HepG2 (cell line): ENCODE measurements around the gene MUSK. TPM values are rescaled to one million over a fixed set of nuclear protein-coding genes. Genes with fewer than 3 reads are reported as not detected.

Experiments used
- ATAC-seq: fragments of 200-7000 bp; cut with Tn5 transposase; 3 replicates; pipeline ENCODE4 v1.9.1; 2020; ENCODE audit warnings: mild to moderate bottlenecking, moderate library complexity
- BruUV-seq: library from RNA; stranded (reverse); fragments of 400-500 nt; replicated peaks from 2 replicates; lab custom pipeline; 2021; lab: Mats Ljungman, UMichigan
- CTCF ChIA-PET: fragments of 300-600 bp; formaldehyde crosslinking; extraction: SDS; loops from one replicate; lab custom pipeline; 2021; ENCODE audit warnings: low total read pairs, inconsistent platforms, low intra/inter-chr PET ratio; lab: Yijun Ruan, JAX
- POLR2A ChIA-PET: fragments of 350-600 bp; sonication (Branson Sonifier 250); formaldehyde crosslinking; loops from one replicate; lab custom pipeline; 2020; ENCODE audit warnings: antibody characterized with exemption, inconsistent platforms; lab: Yijun Ruan, JAX
- DNase-seq: peaks from one replicate; pipeline ENCODE4 v3.0.0-alpha.2; 2015; ENCODE audit warnings: low spot score
- FAIRE-seq: peaks from 3 replicates; lab custom pipeline; 2011; peaks lifted over from hg19 to GRCh38; lab: Jason Lieb, UNC
- H2AFZ ChIP-seq: one replicate; pipeline ENCODE4 v1.6.1; 2011; ENCODE audit warnings: low read length, inconsistent platforms
- H3K27ac ChIP-seq: fragments of 300-600 bp; 3 replicates; pipeline ENCODE4 v1.8.0; 2011; ENCODE audit warnings: mixed run types, mild to moderate bottlenecking, mixed read lengths, low read length, inconsistent platforms; ENCODE audit not compliant: insufficient read depth; ENCODE audit errors: extremely low read length
- H3K27me3 ChIP-seq, 2 experiments: fragments of 200-600 bp in 1 of 2; 2 replicates in 1 of 2; 3 replicates in 1 of 2; pipeline versions ENCODE4 v1.6.0 to v1.8.0; 2011; ENCODE audit warnings: low read length in 2 of 2, mild to moderate bottlenecking in 2 of 2, moderate library complexity in 2 of 2, inconsistent platforms in 1 of 2; ENCODE audit not compliant: insufficient read depth in 2 of 2, control insufficient read depth in 1 of 2
- H3K36me3 ChIP-seq, 2 experiments: fragments of 200-600 bp in 1 of 2; replicated peaks in 1 of 2; 2 replicates in 1 of 2; 3 replicates in 1 of 2; pipeline versions ENCODE4 v1.5.1 to v1.8.0; 2011; ENCODE audit warnings: low read length in 2 of 2, inconsistent platforms in 1 of 2; ENCODE audit not compliant: insufficient read depth in 2 of 2, control insufficient read depth in 1 of 2
- H3K4me1 ChIP-seq: 2 replicates; pipeline ENCODE4 v1.5.1; 2012; ENCODE audit warnings: low read length, inconsistent platforms; ENCODE audit not compliant: insufficient read depth
- H3K4me2 ChIP-seq: 2 replicates; pipeline ENCODE4 v1.6.0; 2011; ENCODE audit warnings: low read depth, low read length, inconsistent platforms
- H3K4me3 ChIP-seq, 3 experiments: fragments of 200-600 bp in 1 of 3; sonication (generic), shearing (Covaris generic) in 1 of 3; replicated peaks in 1 of 3; 2 replicates each; pipeline ENCODE4 v1.5.1; 2011 to 2016; ENCODE audit warnings: low read length in 3 of 3, inconsistent platforms in 2 of 3, low read depth in 2 of 3, mild to moderate bottlenecking in 2 of 3, control low read depth in 1 of 3, mixed read lengths in 1 of 3; ENCODE audit not compliant: insufficient read depth in 1 of 3
- H3K79me2 ChIP-seq: one replicate; pipeline ENCODE4 v1.6.1; 2011; ENCODE audit warnings: low read length, inconsistent platforms; ENCODE audit not compliant: insufficient read depth
- H3K9ac ChIP-seq: 2 replicates; pipeline ENCODE4 v1.6.0; 2011; ENCODE audit warnings: mild to moderate bottlenecking, low read depth, low read length, inconsistent platforms; ENCODE audit not compliant: insufficient read depth
- H3K9me3 ChIP-seq: 2 replicates; pipeline ENCODE4 v1.5.1; 2012; ENCODE audit warnings: mild to moderate bottlenecking, low read length
- H4K20me1 ChIP-seq: 2 replicates; pipeline ENCODE4 v1.6.0; 2011; ENCODE audit warnings: inconsistent platforms, mild to moderate bottlenecking, low read length, moderate library complexity; ENCODE audit not compliant: insufficient read depth
- CREB1 ChIP-seq, 2 experiments: fragments of 450-650 bp in 1 of 2; IDR thresholded peaks; 2 replicates each; pipeline ENCODE4 v1.6.1; 2016 to 2017; ENCODE audit warnings: control low read depth in 1 of 2, mild to moderate bottlenecking in 1 of 2, missing compliant biosample characterization in 1 of 2, missing genetic modification characterization in 1 of 2
- EP300 ChIP-seq, 3 experiments: sonication (generic) in 1 of 3; formaldehyde crosslinking in 1 of 3; IDR thresholded peaks; 2 replicates each; pipeline versions ENCODE4 v1.5.1 to v1.6.1; 2011 to 2020; ENCODE audit warnings: low read depth in 2 of 3, low read length in 2 of 3, borderline replicate concordance in 1 of 3, improper control_type of control experiment in 1 of 3, mild to moderate bottlenecking in 1 of 3, missing genetic modification reagents in 1 of 3, moderate library complexity in 1 of 3
- ZNF547 ChIP-seq: sonication (generic); formaldehyde crosslinking; IDR thresholded peaks from 2 replicates; pipeline ENCODE4 v1.5.1; 2020; ENCODE audit warnings: mild to moderate bottlenecking, missing genetic modification reagents
- ZNF577 ChIP-seq: sonication (generic); formaldehyde crosslinking; IDR thresholded peaks from 2 replicates; pipeline ENCODE4 v1.4.0; 2020; ENCODE audit warnings: mild to moderate bottlenecking, low read depth, missing genetic modification reagents, borderline replicate concordance
- ZNF615 ChIP-seq: sonication (generic); formaldehyde crosslinking; IDR thresholded peaks from 2 replicates; pipeline ENCODE4 v1.5.0; 2020; ENCODE audit warnings: mild to moderate bottlenecking, missing genetic modification reagents, borderline replicate concordance
- WGBS: methylation state at CpG from one replicate; pipeline ENCODE4 v1.1.6; 2017; ENCODE audit warnings: low lambda C conversion rate; 5-methylcytosine and 5-hydroxymethylcytosine counted together
- in situ Hi-C: cut with HindIII; loops from 2 replicates; pipeline ENCODE4 v1.10.0; 2017; ENCODE audit warnings: low pct_unique_long_range_greater_than_20kb; ENCODE audit not compliant: extremely low pct_ligation_motif_present
- intact Hi-C: fragments of 100-400 bp; cut with micrococcal nuclease; formaldehyde crosslinking; loops from one replicate; pipeline ENCODE4 v1.10.0; 2022; ENCODE audit not compliant: unreplicated experiment
- polyA plus RNA-seq, 8 experiments: library from polyadenylated mRNA; depleted of rRNA in 3 of 8; stranded (reverse) in 7 of 8; unstranded in 1 of 8; fragments of >200 nt; fragmentation: Illumina TruSeq in 4 of 8; extraction: Trizol in 4 of 8; gene quantifications; 2 replicates each; pipeline versions ENCODE4 v1.2.1 to v1.2.3, GENCODE V29; 2011 to 2016; ENCODE audit warnings: low read depth in 4 of 8, missing spikeins in 1 of 8, mixed read lengths in 1 of 8; ENCODE audit not compliant: insufficient read depth in 1 of 8
- total RNA-seq, 5 experiments: library from RNA; depleted of rRNA; stranded (reverse); fragments of >200 nt; fragmentation: Illumina TruSeq; extraction: Trizol; gene quantifications; 2 replicates each; pipeline ENCODE4 v1.2.3, GENCODE V29; 2016; ENCODE audit warnings: low read depth in 1 of 5

MUSK gene
- total and polyA plus RNA-seq, 2 of the 13 experiments (the other 11 are each of a cell fraction or from before 2014, with no cell fraction given) = not detected

DNA sequence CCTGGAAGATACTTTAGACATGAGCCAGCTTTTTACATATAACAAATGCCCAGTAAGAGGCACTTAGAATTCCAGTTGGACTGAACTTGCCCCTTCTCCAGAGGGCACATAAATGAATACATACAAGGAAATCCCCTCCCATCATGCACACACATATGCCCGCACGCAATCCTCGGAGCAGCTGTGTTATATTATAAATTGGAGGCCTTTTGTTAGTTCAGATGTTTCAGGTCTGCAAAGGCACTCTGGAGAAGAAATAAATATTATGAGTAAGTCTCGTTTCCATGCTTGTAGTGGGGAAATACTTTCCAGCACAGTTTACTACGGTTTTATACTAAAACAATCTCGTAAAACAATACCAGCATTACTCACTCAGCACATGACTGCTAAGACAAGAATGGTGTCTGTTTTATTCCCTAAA lies 17.6 kb upstream of the MUSK start (continued):
- no peak for TF ChIP-seq ZNF615 (CRISPR knock-in tag)
- TF ChIP-seq ZNF547 (CRISPR knock-in tag) = no peak
- no peak for TF ChIP-seq EP300 (IDR thresholded peaks at IDR 0.05; ENCODE audit: low read depth in 2 of 2, low read length in 2 of 2)
- TF ChIP-seq EP300 (CRISPR knock-in tag; IDR thresholded peaks at IDR 0.05; ENCODE audit: borderline replicate concordance) = no peak

DNA sequence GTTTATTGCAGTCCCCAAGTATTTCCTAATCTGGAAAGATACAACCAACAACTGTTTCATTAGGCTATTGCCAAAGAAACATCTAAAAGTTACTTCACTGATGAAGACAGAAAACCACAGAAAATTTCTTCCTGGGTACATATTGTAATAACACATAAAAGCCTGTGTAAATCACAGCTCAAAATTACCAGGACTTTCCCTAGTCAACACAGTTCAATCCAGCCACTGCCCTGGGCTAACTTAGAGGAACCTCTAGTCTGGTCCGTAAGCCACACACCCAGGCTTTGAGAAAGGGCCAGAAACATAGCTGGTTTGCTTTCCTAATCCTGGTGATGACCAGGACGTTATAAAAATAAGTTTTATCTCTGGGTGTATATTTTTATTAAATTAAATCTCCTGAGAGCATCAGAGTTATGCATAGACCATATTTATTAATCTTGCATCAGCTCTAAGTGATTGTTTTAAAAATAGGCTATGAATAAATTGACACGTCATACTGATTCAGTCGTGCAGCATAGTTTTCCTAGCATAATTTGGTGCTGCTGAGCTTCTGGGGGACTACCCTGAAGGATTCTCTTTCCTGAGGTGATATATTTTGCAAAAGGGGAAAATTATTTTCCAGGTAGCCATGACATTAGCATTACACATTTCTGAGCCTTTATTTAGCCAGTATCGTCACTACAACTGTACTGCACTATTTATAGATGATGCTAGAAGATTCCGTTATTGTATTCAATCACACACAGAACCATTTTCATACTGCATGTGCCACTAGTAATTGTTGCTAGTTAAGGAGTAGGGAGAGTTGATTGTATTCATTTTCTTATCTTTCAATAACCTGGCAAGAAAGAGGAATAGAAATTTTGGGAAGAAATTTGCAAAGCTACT lies 12.6 kb upstream of the MUSK start:
- Histone ChIP-seq H3K4me1 (no peaks in the 10 kb centered on the region), H3K9ac (no peak overlapping the region), H3K4me2 (no peak overlapping the region), H3K27ac (no peak overlapping the region), H3K36me3 (no peaks in the 10 kb centered on the region), H3K79me2 (no peaks in the 10 kb centered on the region), H3K27me3 (no peaks in the 10 kb centered on the region; a peak in 1 of 5 replicates), H3K9me3 (no peaks in the 10 kb centered on the region), H4K20me1 (no peaks in the 10 kb centered on the region), H3K4me3 (no peak overlapping the region), H2AFZ (no peak overlapping the region)
- ChIA-PET CTCF (no interaction called here), POLR2A (no interaction called here)
- DNase-seq (no peak), FAIRE-seq (no peak), ATAC-seq (no peak)
- intact Hi-C loops = no loop called here
- TF ChIP-seq ZNF577 (CRISPR knock-in tag) (no peak), CREB1 (IDR thresholded peaks at IDR 0.05) (0 out of 2 replicates have a peak, but pooled peaks have one; percentile 2), CREB1 (CRISPR knock-in tag; IDR thresholded peaks at IDR 0.05) (no peak)
- 8% methylated on average over 6 of the region's 6 CpGs for WGBS
- in situ Hi-C loops = no loop called here
- BruUV-seq = no TSS peak
